22Rv1 (cell line): ENCODE measurements around the gene SPACA9.

Source experiments
- ZFX ChIP-seq: fragments of 450-650 bp; IDR thresholded peaks from 2 replicates; pipeline ENCODE4 v1.6.1; 2017; ENCODE audit warnings: antibody characterized with exemption, borderline replicate concordance
- TF ChIP-seq, protein P1 (sequence below): fragments of 450-650 bp; IDR thresholded peaks from 2 replicates; pipeline ENCODE4 v1.5.1; 2017; ENCODE audit warnings: mild to moderate bottlenecking

DNA sequence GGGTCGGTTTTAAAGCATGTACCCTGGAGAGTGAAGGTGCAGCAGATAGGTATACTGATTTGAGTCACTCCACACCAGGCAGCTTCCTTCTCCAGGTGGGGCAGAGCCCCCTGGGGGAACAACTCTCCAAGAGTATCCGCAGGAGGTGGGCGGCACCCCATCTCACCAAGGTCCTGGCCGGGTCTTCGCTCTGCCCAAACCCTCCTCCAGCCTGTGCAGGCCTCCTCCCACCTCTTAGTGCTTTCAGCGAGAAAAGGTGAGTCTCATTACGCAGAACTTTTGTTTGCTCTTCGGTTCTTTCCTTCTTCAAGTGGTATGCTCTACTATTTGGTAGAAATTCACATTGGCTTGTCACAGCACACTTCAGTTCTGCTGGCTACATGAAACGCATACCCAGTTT lies 13.7 kb downstream of the SPACA9 start:
- TF ChIP-seq, protein P1, sequence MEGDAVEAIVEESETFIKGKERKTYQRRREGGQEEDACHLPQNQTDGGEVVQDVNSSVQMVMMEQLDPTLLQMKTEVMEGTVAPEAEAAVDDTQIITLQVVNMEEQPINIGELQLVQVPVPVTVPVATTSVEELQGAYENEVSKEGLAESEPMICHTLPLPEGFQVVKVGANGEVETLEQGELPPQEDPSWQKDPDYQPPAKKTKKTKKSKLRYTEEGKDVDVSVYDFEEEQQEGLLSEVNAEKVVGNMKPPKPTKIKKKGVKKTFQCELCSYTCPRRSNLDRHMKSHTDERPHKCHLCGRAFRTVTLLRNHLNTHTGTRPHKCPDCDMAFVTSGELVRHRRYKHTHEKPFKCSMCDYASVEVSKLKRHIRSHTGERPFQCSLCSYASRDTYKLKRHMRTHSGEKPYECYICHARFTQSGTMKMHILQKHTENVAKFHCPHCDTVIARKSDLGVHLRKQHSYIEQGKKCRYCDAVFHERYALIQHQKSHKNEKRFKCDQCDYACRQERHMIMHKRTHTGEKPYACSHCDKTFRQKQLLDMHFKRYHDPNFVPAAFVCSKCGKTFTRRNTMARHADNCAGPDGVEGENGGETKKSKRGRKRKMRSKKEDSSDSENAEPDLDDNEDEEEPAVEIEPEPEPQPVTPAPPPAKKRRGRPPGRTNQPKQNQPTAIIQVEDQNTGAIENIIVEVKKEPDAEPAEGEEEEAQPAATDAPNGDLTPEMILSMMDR, result no peak
- no peak for TF ChIP-seq ZFX
